ENCODE results near the gene SARS2.

DNA sequence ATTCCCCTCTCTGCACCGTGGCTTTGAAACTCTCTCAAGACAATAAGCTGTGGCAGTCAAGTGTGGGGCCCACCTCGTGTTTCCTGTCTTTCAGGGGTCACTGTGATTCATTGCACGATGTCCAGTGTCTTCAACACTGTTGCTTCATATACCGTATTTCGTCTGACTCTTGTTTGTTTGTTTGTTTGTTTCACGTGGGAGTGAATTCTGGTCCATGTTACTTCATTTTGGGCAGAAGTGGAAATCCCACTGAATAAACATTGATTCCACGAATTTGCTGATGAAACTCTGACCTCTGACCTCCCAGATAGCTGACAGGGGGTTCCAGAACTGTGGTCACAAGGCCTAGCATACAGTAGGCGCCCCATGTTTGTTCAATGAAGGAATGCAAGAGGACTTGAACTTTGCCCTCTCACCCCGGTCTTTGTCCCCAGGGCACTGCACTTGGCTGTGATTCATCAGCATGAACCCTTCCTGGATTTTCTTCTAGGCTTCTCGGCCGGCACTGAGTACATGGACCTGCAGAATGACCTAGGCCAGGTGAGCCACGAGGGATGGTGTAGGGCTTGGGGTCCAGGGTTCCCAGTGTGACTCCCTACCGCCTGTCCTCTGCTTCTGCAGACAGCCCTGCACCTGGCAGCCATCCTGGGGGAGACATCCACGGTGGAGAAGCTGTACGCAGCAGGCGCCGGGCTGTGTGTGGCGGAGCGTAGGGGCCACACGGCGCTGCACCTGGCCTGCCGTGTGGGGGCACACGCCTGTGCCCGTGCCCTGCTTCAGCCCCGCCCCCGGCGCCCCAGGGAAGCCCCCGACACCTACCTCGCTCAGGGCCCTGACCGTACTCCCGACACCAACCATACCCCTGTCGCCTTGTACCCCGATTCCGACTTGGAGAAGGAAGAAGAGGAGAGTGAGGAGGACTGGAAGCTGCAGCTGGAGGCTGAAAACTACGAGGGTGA, 25.7 kb downstream of the SARS2 start:
- TF ChIP-seq POLR2A (IDR thresholded peaks at IDR 0.05): no peak
- TF ChIP-seq, protein P1, sequence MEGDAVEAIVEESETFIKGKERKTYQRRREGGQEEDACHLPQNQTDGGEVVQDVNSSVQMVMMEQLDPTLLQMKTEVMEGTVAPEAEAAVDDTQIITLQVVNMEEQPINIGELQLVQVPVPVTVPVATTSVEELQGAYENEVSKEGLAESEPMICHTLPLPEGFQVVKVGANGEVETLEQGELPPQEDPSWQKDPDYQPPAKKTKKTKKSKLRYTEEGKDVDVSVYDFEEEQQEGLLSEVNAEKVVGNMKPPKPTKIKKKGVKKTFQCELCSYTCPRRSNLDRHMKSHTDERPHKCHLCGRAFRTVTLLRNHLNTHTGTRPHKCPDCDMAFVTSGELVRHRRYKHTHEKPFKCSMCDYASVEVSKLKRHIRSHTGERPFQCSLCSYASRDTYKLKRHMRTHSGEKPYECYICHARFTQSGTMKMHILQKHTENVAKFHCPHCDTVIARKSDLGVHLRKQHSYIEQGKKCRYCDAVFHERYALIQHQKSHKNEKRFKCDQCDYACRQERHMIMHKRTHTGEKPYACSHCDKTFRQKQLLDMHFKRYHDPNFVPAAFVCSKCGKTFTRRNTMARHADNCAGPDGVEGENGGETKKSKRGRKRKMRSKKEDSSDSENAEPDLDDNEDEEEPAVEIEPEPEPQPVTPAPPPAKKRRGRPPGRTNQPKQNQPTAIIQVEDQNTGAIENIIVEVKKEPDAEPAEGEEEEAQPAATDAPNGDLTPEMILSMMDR (IDR thresholded peaks at IDR 0.05): no peak

Measured in tibial nerve (tissue), 3 donors.